RWPE2 (cell line): ENCODE data around the gene DEPDC1B.
A peak's percentile ranks its signal among the peaks of the same experiment; 100 is the strongest.
"Not testable (repeated sequence)": the region's sequence is repeated elsewhere in the genome, so short reads cannot be mapped to it uniquely, and the experiment has no call there.

Source experiments
- ATAC-seq: fragments of 200-7000 bp; cut with Tn5 transposase; 3 replicates; pipeline ENCODE4 v1.9.1; 2021; ENCODE audit warnings: low read depth
- DNase-seq: peaks from one replicate; pipeline ENCODE4 v3.0.0-alpha.2; 2020; ENCODE audit warnings: low spot score
- H3K27ac ChIP-seq: fragments of 450-650 bp; 2 replicates; pipeline ENCODE4 v1.5.1; 2017; ENCODE audit warnings: mild to moderate bottlenecking; ENCODE audit not compliant: poor library complexity, severe bottlenecking
- H3K27me3 ChIP-seq: fragments of 250-450 bp; sonication (Bioruptor Pico); 2 replicates; pipeline ENCODE4 v1.5.1; 2021; ENCODE audit warnings: mild to moderate bottlenecking, moderate library complexity; ENCODE audit not compliant: insufficient read depth, poor library complexity, severe bottlenecking
- H3K36me3 ChIP-seq: fragments of 250-450 bp; sonication (Bioruptor Pico); 2 replicates; pipeline ENCODE4 v1.5.1; 2020; ENCODE audit warnings: low read depth, mild to moderate bottlenecking, moderate library complexity
- H3K4me1 ChIP-seq: fragments of 250-450 bp; sonication (Bioruptor Pico); 2 replicates; pipeline ENCODE4 v1.5.1; 2021; ENCODE audit warnings: mild to moderate bottlenecking, moderate library complexity; ENCODE audit not compliant: insufficient read depth, poor library complexity, severe bottlenecking
- H3K4me3 ChIP-seq: fragments of 250-450 bp; sonication (Bioruptor Pico); 2 replicates; pipeline ENCODE4 v1.5.1; 2021; ENCODE audit warnings: mild to moderate bottlenecking, moderate library complexity; ENCODE audit not compliant: severe bottlenecking
- H3K9me3 ChIP-seq: fragments of 250-450 bp; sonication (Bioruptor Pico); 2 replicates; pipeline ENCODE4 v1.5.1; 2021; ENCODE audit warnings: mild to moderate bottlenecking, moderate library complexity; ENCODE audit not compliant: severe bottlenecking
- CTCF ChIP-seq: fragments of 450-650 bp; IDR thresholded peaks from one replicate; pipeline ENCODE4 v1.5.1; 2017; ENCODE audit warnings: mild to moderate bottlenecking, moderate library complexity; ENCODE audit not compliant: poor library complexity, severe bottlenecking

The DEPDC1B gene

GRCh38 chr5:60738933-60739332 lies 39.0 kb upstream of the DEPDC1B start:
- DNase-seq, result no peak
- no peaks in the 10 kb centered on the region for H3K4me1 ChIP-seq
- H3K4me3 ChIP-seq, result no peak overlapping the region
- no peak overlapping the region for H3K27ac ChIP-seq
- H3K9me3 ChIP-seq, result no peaks in the 10 kb centered on the region
- no peak for ATAC-seq
- no peaks in the 10 kb centered on the region for H3K27me3 ChIP-seq
- H3K36me3 ChIP-seq, result no peaks in the 10 kb centered on the region
- no peak for TF ChIP-seq CTCF

GRCh38 chr5:60738461-60738860 lies 38.5 kb upstream of the DEPDC1B start:
- Histone ChIP-seq H3K4me1 (no peaks in the 10 kb centered on the region), H3K4me3 (no peak overlapping the region), H3K27me3 (no peaks in the 10 kb centered on the region), H3K36me3 (no peaks in the 10 kb centered on the region), H3K27ac (no peak overlapping the region), H3K9me3 (no peaks in the 10 kb centered on the region)
- TF ChIP-seq CTCF, result no peak
- ATAC-seq, result no peak
- no peak for DNase-seq

GRCh38 chr5:60730858-60731257 lies 30.9 kb upstream of the DEPDC1B start:
- not testable (repeated sequence) for H3K9me3 ChIP-seq, H3K4me1 ChIP-seq, H3K27ac ChIP-seq, H3K4me3 ChIP-seq, H3K36me3 ChIP-seq, ATAC-seq, DNase-seq, H3K27me3 ChIP-seq

GRCh38 chr5:60727033-60727679 lies 27.2 kb upstream of the DEPDC1B start:
- ATAC-seq (0 out of 3 replicates have a peak, but pooled peaks have one; percentile 31), DNase-seq (no peak)
- no peaks in the 10 kb centered on the region for H3K9me3 ChIP-seq
- H3K27ac ChIP-seq, result no peak overlapping the region
- no peaks in the 10 kb centered on the region for H3K4me1 ChIP-seq
- no peak overlapping the region for H3K4me3 ChIP-seq
- no peak for TF ChIP-seq CTCF
- H3K36me3 ChIP-seq, result no peaks in the 10 kb centered on the region
- H3K27me3 ChIP-seq, result no peaks in the 10 kb centered on the region

- no peak for TF ChIP-seq CTCF
- H3K36me3 ChIP-seq, result no peaks in the 10 kb centered on the region
- DNase-seq (no peak), ATAC-seq (no peak)
- H3K9me3 ChIP-seq, result no peaks in the 10 kb centered on the region
- no peaks in the 10 kb centered on the region for H3K27me3 ChIP-seq
- no peak overlapping the region for H3K4me3 ChIP-seq
- H3K4me1 ChIP-seq, result no peaks in the 10 kb centered on the region
- H3K27ac ChIP-seq, result no peak overlapping the region
Observed at GRCh38 chr5:60724126-60724525, 24.2 kb upstream of the DEPDC1B start.
